IMR-90 (cell line): ENCODE data around the gene SCFD2. TPM values are rescaled to one million over a fixed set of nuclear protein-coding genes. Genes with fewer than 3 reads are reported as not detected.

Experiments
- ATAC-seq: fragments of 200-7000 bp; cut with Tn5 transposase; 2 replicates; pipeline ENCODE4 v1.9.1; 2020; ENCODE audit warnings: low read depth, mild to moderate bottlenecking, moderate library complexity
- BruUV-seq: library from RNA; stranded (reverse); fragments of 400-500 nt; replicated peaks from 2 replicates; lab custom pipeline; 2021; lab: Mats Ljungman, UMichigan
- CTCF ChIA-PET: fragments of 300-600 bp; formaldehyde crosslinking; extraction: SDS; loops from one replicate; lab custom pipeline; 2021; ENCODE audit warnings: antibody characterized with exemption; lab: Yijun Ruan, JAX
- POLR2A ChIA-PET: fragments of 300-600 bp; sonication (Branson Sonifier 250); formaldehyde crosslinking; loops from one replicate; lab custom pipeline; 2022; ENCODE audit warnings: antibody characterized with exemption; ENCODE audit not compliant: unreplicated experiment; lab: Charles Lee
- DNase-seq: peaks from one replicate; pipeline ENCODE4 v3.0.0; 2013
- H2AFZ ChIP-seq: replicated peaks from 2 replicates; pipeline ENCODE3; 2013; ENCODE audit warnings: low read length, mild to moderate bottlenecking; ENCODE audit not compliant: poor library complexity
- H2AK5ac ChIP-seq: 2 replicates; pipeline ENCODE4 v1.6.1; 2013; ENCODE audit warnings: low read depth, low read length, inconsistent platforms
- H2AK9ac ChIP-seq: replicated peaks from 2 replicates; pipeline ENCODE3; 2013; ENCODE audit warnings: mild to moderate bottlenecking, low read depth, low read length, moderate library complexity; ENCODE audit not compliant: poor library complexity
- H2BK120ac ChIP-seq: 2 replicates; pipeline ENCODE4 v1.6.1; 2013; ENCODE audit warnings: low read depth, low read length, inconsistent platforms
- H2BK15ac ChIP-seq: 3 replicates; pipeline ENCODE4 v1.6.1; 2013; ENCODE audit warnings: low read depth, low read length, inconsistent platforms
- H2BK20ac ChIP-seq: 2 replicates; pipeline ENCODE4 v1.6.1; 2013; ENCODE audit warnings: low read depth, mild to moderate bottlenecking, inconsistent platforms, low read length, moderate library complexity
- H2BK5ac ChIP-seq: 2 replicates; pipeline ENCODE4 v1.6.1; 2013; ENCODE audit warnings: mild to moderate bottlenecking, low read depth, low read length, inconsistent platforms; ENCODE audit not compliant: poor library complexity, severe bottlenecking
- H3K14ac ChIP-seq: replicated peaks from 2 replicates; pipeline ENCODE4 v1.6.1; 2013; ENCODE audit warnings: low read depth, low read length, inconsistent platforms
- H3K18ac ChIP-seq: 2 replicates; pipeline ENCODE4 v1.6.1; 2013; ENCODE audit warnings: low read depth, low read length, control low read depth
- H3K23ac ChIP-seq: 2 replicates; pipeline ENCODE4 v1.6.1; 2013; ENCODE audit warnings: low read depth, low read length, inconsistent platforms
- H3K27ac ChIP-seq: 2 replicates; pipeline ENCODE4 v1.5.1; 2013; ENCODE audit warnings: mild to moderate bottlenecking, control low read depth, low read length; ENCODE audit not compliant: insufficient read depth
- H3K27me3 ChIP-seq: 2 replicates; pipeline ENCODE4 v1.6.1; 2013; ENCODE audit warnings: low read length; ENCODE audit not compliant: control insufficient read depth, insufficient read depth
- H3K36me3 ChIP-seq: 2 replicates; pipeline ENCODE4 v1.6.1; 2013; ENCODE audit warnings: low read length, mixed read lengths; ENCODE audit not compliant: control insufficient read depth, insufficient read depth
- H3K4ac ChIP-seq: 2 replicates; pipeline ENCODE4 v1.6.1; 2013; ENCODE audit warnings: low read depth, low read length, inconsistent platforms
- H3K4me1 ChIP-seq: 2 replicates; pipeline ENCODE4 v1.6.1; 2013; ENCODE audit warnings: low read length, mixed read lengths; ENCODE audit not compliant: control insufficient read depth, insufficient read depth
- H3K4me2 ChIP-seq: 2 replicates; pipeline ENCODE4 v1.6.1; 2013; ENCODE audit warnings: low read depth, mild to moderate bottlenecking, control low read depth, low read length, moderate library complexity
- H3K4me3 ChIP-seq: 2 replicates; pipeline ENCODE4 v1.5.1; 2013; ENCODE audit warnings: low read depth, mild to moderate bottlenecking, control low read depth, low read length, moderate library complexity; ENCODE audit not compliant: insufficient read depth
- H3K56ac ChIP-seq: 2 replicates; pipeline ENCODE4 v1.6.1; 2013; ENCODE audit warnings: low read length, inconsistent platforms; ENCODE audit not compliant: insufficient read depth; ENCODE audit errors: extremely low read depth
- H3K79me1 ChIP-seq, 2 experiments: 2 replicates each; pipeline ENCODE4 v1.6.1; 2013; ENCODE audit warnings: low read length in 2 of 2, inconsistent platforms in 1 of 2, low read depth in 1 of 2
- H3K9ac ChIP-seq: 2 replicates; pipeline ENCODE4 v1.6.1; 2013; ENCODE audit warnings: low read depth, low read length, control low read depth
- H3K9me1 ChIP-seq: 2 replicates; pipeline ENCODE4 v1.6.1; 2013; ENCODE audit warnings: low read length, inconsistent platforms; ENCODE audit not compliant: insufficient read depth
- H3K9me3 ChIP-seq: 2 replicates; pipeline ENCODE4 v1.6.1; 2013; ENCODE audit warnings: low read length; ENCODE audit not compliant: control insufficient read depth, insufficient read depth
- H4K20me1 ChIP-seq: 2 replicates; pipeline ENCODE4 v1.6.1; 2013; ENCODE audit warnings: low read length, inconsistent platforms; ENCODE audit not compliant: insufficient read depth
- H4K5ac ChIP-seq: 2 replicates; pipeline ENCODE4 v1.6.1; 2013; ENCODE audit warnings: mild to moderate bottlenecking, low read depth, low read length, control low read depth
- H4K8ac ChIP-seq, 2 experiments: 2 replicates each; pipeline ENCODE4 v1.6.1; 2013; ENCODE audit warnings: low read depth in 2 of 2, low read length in 2 of 2, control low read depth in 1 of 2, inconsistent platforms in 1 of 2
- H4K91ac ChIP-seq: 2 replicates; pipeline ENCODE4 v1.6.1; 2013; ENCODE audit warnings: low read depth, low read length, inconsistent platforms; ENCODE audit not compliant: insufficient read depth
- BHLHE40 ChIP-seq: fragments of 150-350 bp; IDR thresholded peaks from 2 replicates; pipeline ENCODE4 v1.6.1; 2016; ENCODE audit warnings: mild to moderate bottlenecking, low read depth, low read length
- CEBPB ChIP-seq: IDR thresholded peaks from 2 replicates; pipeline ENCODE4 v1.6.1; 2012; ENCODE audit warnings: low read depth, low read length, improper control_type of control experiment
- CHD1 ChIP-seq: IDR thresholded peaks from 2 replicates; pipeline ENCODE4 v1.6.1; 2012; ENCODE audit warnings: low read depth, low read length, improper control_type of control experiment
- FOS ChIP-seq: fragments of 150-350 bp; IDR thresholded peaks from 2 replicates; pipeline ENCODE4 v1.6.1; 2016; ENCODE audit warnings: low read depth, low read length
- MAFK ChIP-seq: IDR thresholded peaks from 2 replicates; pipeline ENCODE4 v1.6.1; 2012; ENCODE audit warnings: low read depth, low read length, improper control_type of control experiment
- MXI1 ChIP-seq: IDR thresholded peaks from 2 replicates; pipeline ENCODE4 v1.6.1; 2012; ENCODE audit warnings: low read depth, mild to moderate bottlenecking, low read length, moderate library complexity, borderline replicate concordance
- NFE2L2 ChIP-seq: fragments of 150-350 bp; IDR thresholded peaks from 2 replicates; pipeline ENCODE4 v1.6.1; 2016; ENCODE audit warnings: low read depth, mild to moderate bottlenecking, low read length
- POLR2A ChIP-seq: IDR thresholded peaks from 2 replicates; pipeline ENCODE4 v1.6.1; 2012; ENCODE audit warnings: mild to moderate bottlenecking, low read depth, low read length
- RAD21 ChIP-seq: IDR thresholded peaks from 2 replicates; pipeline ENCODE4 v1.6.1; 2012; ENCODE audit warnings: low read length, improper control_type of control experiment
- RCOR1 ChIP-seq: IDR thresholded peaks from 2 replicates; pipeline ENCODE4 v1.6.1; 2012; ENCODE audit warnings: mild to moderate bottlenecking, low read length, improper control_type of control experiment; ENCODE audit not compliant: insufficient replicate concordance
- RFX5 ChIP-seq: IDR thresholded peaks from 2 replicates; pipeline ENCODE4 v1.8.0; 2012; ENCODE audit warnings: low read depth, mild to moderate bottlenecking, low read length, moderate library complexity
- SMC3 ChIP-seq: fragments of 150-350 bp; IDR thresholded peaks from 2 replicates; pipeline ENCODE4 v1.6.1; 2016; ENCODE audit warnings: low read depth, mild to moderate bottlenecking, antibody characterized with exemption, low read length, moderate library complexity
- WGBS, 2 experiments: methylation state at CpG; one replicate each; pipeline versions ENCODE4 v1.1.5 to v1.1.7; 2013; ENCODE audit warnings: missing lambda C conversion rate in 2 of 2; ENCODE audit not compliant: insufficient read length in 1 of 2; ENCODE audit errors: extremely low coverage in 2 of 2; 5-methylcytosine and 5-hydroxymethylcytosine counted together
- dilution Hi-C: fragments of 300-500 bp; cut with HindIII; formaldehyde crosslinking; loops from one replicate; pipeline ENCODE4 v1.14.3; 2018; ENCODE audit warnings: low sequenced_read_pairs; ENCODE audit not compliant: unreplicated experiment
- in situ Hi-C: fragments of 300-500 bp; cut with MboI; formaldehyde crosslinking; loops from 3 replicates; pipeline ENCODE4 v1.14.3; 2019; ENCODE audit warnings: low sequenced_read_pairs, inconsistent platforms, mixed read lengths
- intact Hi-C: fragments of 100-400 bp; cut with micrococcal nuclease; formaldehyde crosslinking; loops from 2 replicates; pipeline ENCODE4 v1.10.0; 2022
- polyA plus RNA-seq, 3 experiments: library from polyadenylated mRNA; depleted of rRNA; stranded (reverse); fragments of >200 nt; gene quantifications; 2 replicates each; pipeline ENCODE4 v1.2.3, GENCODE V29; 2012; ENCODE audit warnings: low replicate concordance in 1 of 3
- total RNA-seq: library from RNA; depleted of rRNA; stranded (reverse); fragments of >200 nt; gene quantifications from 2 replicates; pipeline ENCODE4 v1.2.3, GENCODE V29; 2012
- TF ChIP-seq, protein P1 (sequence below): fragments of 150-350 bp; IDR thresholded peaks from 2 replicates; pipeline ENCODE4 v1.6.1; 2017; ENCODE audit warnings: mild to moderate bottlenecking, antibody characterized with exemption, low read length, low read depth
- TF ChIP-seq, protein P2 (sequence below): conservative IDR thresholded peaks from 2 replicates; pipeline ENCODE4 v1.5.1; 2012; ENCODE audit warnings: mild to moderate bottlenecking, low read depth, low read length, improper control_type of control experiment

SCFD2 gene
- total and polyA plus RNA-seq, 2 of the 4 experiments (the other 2 are of a cell fraction): 18.9 to 62.4 TPM

DNA sequence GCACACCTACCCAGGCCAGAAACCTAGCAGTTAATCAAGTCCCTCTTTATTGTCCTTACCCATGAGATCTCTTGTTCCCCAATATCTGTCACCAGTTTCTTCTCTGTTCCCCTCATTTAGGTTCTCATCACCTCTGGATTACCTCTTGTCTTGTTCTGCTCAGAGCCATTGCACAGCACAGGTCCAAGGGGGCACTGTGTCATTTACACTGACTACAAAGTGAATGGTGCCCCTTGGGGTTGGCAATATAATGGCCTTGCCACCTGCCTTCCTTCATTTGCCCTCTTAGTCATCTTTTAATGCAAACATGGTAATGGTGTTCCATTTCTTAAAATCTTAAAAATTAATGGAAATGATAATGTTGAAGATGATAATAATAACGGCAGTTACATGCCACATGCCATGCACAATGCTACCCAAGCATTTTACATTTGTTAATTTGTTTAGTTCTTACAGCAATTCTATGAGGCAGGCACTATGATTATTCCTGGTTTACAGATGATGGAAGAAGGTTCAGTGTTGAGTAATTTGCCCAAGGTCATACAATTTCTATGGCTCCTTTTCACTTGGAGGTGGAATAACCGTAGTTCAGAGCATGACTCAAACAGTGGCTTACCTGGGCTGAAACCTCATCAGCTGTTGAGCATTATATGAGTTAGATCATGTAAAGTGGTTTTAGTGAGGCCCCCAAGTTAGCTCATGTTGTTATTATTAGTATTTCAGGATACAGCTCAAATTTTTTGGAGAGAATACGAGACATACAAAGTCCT, 385.9 kb downstream of the SCFD2 start (continued):
- no peak for TF ChIP-seq POLR2A
- no peak for TF ChIP-seq SMC3
- TF ChIP-seq BHLHE40: no peak
- TF ChIP-seq MXI1: no peak
- TF ChIP-seq RFX5: no peak
- no peak for TF ChIP-seq FOS
- no peak for TF ChIP-seq CHD1

- intact Hi-C loops (no loop called here), in situ Hi-C loops (no loop called here), dilution Hi-C loops (no loop called here)
- Histone ChIP-seq H3K4me2 (no peak overlapping the region), H3K27me3 (no peaks in the 10 kb centered on the region), H3K9me3 (no peaks in the 10 kb centered on the region), H4K91ac (no peak overlapping the region), H2AK5ac (no peak overlapping the region), H2BK120ac (no peak overlapping the region), H2BK20ac (no peak overlapping the region), H4K20me1 (no peaks in the 10 kb centered on the region), H4K5ac (no peak overlapping the region), H3K79me1 (no peaks in the 10 kb centered on the region), H3K4me1 (peaks cover 1% of the 10 kb centered on the region; the same call in 1 of the 2 replicates), H3K4ac (no peak overlapping the region), H3K9me1 (no peaks in the 10 kb centered on the region; the same call in 1 of the 2 replicates), H4K8ac (no peak overlapping the region), H2AFZ (no peak overlapping the region), H3K9ac (no peak overlapping the region), H2BK5ac (no peak overlapping the region), H3K23ac (no peak overlapping the region), H3K4me3 (no peak overlapping the region), H3K14ac (no peak overlapping the region), H3K18ac (no peak overlapping the region), H2BK15ac (no peak overlapping the region), H2AK9ac (no peak overlapping the region), H3K36me3 (no peaks in the 10 kb centered on the region), H3K56ac (no peak overlapping the region), H3K27ac (no peak overlapping the region)
- DNase-seq (no peak), ATAC-seq (no peak)
- POLR2A ChIA-PET: no interaction called here
- no TSS peak for BruUV-seq
- WGBS, 2 experiments: no CpG with 5 or more reads among the region's 1 CpG
- no peak for TF ChIP-seq MXI1
- TF ChIP-seq FOS: no peak
- TF ChIP-seq POLR2A: no peak
- TF ChIP-seq RAD21: no peak
- TF ChIP-seq, protein P1, sequence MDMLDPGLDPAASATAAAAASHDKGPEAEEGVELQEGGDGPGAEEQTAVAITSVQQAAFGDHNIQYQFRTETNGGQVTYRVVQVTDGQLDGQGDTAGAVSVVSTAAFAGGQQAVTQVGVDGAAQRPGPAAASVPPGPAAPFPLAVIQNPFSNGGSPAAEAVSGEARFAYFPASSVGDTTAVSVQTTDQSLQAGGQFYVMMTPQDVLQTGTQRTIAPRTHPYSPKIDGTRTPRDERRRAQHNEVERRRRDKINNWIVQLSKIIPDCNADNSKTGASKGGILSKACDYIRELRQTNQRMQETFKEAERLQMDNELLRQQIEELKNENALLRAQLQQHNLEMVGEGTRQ: no peak
- TF ChIP-seq, protein P2, sequence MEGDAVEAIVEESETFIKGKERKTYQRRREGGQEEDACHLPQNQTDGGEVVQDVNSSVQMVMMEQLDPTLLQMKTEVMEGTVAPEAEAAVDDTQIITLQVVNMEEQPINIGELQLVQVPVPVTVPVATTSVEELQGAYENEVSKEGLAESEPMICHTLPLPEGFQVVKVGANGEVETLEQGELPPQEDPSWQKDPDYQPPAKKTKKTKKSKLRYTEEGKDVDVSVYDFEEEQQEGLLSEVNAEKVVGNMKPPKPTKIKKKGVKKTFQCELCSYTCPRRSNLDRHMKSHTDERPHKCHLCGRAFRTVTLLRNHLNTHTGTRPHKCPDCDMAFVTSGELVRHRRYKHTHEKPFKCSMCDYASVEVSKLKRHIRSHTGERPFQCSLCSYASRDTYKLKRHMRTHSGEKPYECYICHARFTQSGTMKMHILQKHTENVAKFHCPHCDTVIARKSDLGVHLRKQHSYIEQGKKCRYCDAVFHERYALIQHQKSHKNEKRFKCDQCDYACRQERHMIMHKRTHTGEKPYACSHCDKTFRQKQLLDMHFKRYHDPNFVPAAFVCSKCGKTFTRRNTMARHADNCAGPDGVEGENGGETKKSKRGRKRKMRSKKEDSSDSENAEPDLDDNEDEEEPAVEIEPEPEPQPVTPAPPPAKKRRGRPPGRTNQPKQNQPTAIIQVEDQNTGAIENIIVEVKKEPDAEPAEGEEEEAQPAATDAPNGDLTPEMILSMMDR: no peak
- TF ChIP-seq NFE2L2: no peak
- no peak for TF ChIP-seq SMC3
- TF ChIP-seq RCOR1: no peak
- TF ChIP-seq MAFK: no peak
- no peak for TF ChIP-seq RFX5
- TF ChIP-seq BHLHE40: no peak
- TF ChIP-seq CHD1: no peak
- no peak for TF ChIP-seq CEBPB
- CTCF ChIA-PET: no interaction called here
Observed at GRCh38 chr4:52979020-52979419, 386.8 kb downstream of the SCFD2 start.
